GM18858 (cell line): ENCODE measurements around the gene SUPT3H.

Source experiments
- ATAC-seq: cut with Tn5 transposase; IDR thresholded peaks from one replicate; pipeline ENCODE4 v1.9.1; 2021; ENCODE audit not compliant: unreplicated experiment

SUPT3H gene

GRCh38 chr6:45260696-45261095, 117.0 kb downstream of the SUPT3H start:
- no peak for ATAC-seq

GRCh38 chr6:45256697-45257695, 120.7 kb downstream of the SUPT3H start:
- no peak for ATAC-seq

DNA sequence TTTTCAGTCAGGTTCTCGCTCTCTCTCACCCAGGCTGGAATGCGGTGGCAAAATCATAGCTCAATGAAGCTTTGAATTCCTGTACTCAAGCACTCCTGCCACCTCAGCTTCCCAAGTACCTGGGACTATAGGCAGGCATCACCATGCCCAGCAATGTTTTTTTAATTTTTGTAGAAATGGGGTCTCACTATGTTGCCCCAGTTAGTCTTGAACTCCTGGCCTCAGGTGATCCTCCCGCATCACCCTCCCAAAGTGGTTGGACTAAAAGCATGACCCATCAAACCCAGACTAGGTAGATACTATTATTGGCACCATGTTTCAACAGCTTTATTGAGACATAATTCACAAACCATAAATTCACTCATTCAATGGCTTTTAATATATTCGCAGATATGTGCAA, 122.3 kb downstream of the SUPT3H start:
- no peak for ATAC-seq

GRCh38 chr6:45254253-45254652, 123.5 kb downstream of the SUPT3H start:
- no peak for ATAC-seq

DNA sequence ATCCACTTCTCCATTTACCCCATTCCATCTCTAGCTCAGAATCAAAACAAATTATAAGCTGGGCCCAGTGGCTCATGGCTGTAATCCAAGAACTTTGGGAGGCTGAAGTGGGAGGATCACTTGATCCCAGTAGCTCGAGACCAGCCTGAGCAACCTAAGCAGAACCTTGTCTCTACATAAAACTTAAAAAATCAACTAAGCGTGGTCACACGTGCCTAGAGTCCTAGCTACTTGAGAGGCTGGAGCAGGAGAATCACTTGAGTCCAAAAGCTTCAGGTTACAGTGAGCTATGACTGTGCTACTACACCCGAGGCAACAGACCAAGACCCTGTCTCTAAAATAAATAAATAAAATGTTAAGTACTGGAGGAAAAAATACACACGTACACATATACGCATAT, 124.3 kb downstream of the SUPT3H start:
- no peak for ATAC-seq

DNA sequence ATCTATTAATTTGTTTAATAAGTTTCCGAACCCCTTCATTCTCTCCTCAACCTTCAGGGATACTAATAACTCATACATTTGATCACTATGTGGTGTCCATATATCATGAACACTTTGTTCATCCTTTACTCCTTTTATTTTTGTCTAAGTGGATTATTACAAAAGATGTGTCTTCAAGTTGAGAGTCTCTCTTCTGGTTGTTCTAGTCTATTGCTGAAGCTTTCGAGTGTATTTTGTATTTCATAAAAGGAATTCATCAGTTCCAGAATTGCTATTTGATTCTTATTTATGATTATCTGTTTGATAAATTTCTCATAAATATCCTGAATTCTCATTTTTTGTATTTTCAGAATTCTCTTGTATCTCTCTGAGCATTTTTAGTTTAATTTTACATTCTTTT, 146.1 kb downstream of the SUPT3H start:
- ATAC-seq = no peak

DNA sequence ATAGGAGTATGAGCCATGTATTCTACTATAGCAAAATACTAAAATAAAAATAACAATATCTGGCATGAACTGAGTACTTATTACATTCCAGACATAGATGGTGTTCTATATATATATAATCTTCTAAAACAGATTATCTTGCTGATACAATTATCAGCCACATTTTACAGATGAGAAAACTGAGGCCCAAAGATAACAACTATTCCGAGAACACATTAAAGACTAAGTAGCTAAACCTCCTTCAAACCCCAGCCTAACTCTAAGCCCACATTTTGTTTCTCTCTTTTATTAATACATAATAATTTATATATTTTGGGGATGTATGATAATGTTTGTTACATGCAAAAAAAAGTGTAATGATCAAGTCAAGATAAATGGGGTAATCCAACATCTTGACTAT, 148.3 kb downstream of the SUPT3H start:
- no peak for ATAC-seq

- no peak for ATAC-seq
Observed at GRCh38 chr6:45226081-45226480, 151.7 kb downstream of the SUPT3H start.

DNA sequence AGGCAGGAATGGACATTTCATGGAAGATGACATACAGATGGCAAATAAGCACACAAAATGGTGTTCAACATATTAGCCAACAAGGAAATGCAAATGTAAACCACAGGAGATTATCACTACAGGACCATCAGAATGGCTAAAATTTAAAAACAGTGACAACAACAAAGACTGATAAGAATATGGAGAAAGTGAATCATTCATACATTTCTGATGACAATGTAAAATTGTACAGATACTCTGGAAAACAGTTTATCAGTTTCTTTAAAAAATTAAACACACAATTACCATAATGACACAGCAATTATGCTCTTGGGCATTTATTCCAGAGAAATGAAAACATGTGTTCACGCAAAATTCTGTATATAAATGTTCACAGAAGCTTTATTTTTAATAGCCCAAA, 155.4 kb downstream of the SUPT3H start:
- ATAC-seq = no peak

DNA sequence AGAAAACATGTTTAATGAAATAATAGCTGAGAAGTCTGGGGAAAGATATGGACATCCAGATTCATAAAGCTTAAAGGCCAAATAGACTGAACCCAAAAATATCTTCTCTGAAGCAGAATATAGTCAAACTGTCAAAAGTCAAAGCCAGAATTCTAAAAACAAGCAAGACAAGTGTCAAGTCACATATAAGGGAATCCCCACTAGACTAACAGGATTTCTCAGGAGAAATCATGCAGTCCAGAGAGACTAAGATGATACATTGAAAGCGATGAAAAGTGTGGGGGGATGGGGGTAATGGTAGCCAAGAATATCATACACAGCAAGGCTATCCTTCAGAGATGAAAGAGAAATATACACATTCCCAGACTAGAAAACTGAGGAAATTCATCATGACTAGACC, 162.0 kb downstream of the SUPT3H start:
- no peak for ATAC-seq

DNA sequence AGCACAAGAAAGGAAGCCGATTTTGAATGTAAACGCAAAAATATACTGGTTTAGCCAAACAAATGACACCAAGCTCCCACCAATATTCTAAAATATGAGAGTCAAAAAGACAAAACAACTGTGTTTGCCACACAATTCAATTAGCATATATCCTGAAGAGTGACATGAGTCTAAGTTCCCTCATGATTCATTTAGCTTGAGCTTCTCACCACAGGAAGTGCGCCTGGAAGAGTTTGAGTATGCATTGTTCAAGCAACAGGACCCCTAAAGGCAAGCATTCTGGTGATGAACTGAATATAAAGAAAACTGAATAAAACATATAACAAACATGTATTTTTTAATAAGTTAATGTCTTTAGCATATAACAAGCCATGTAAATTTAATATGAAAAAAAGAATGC, 164.8 kb downstream of the SUPT3H start:
- no peak for ATAC-seq

DNA sequence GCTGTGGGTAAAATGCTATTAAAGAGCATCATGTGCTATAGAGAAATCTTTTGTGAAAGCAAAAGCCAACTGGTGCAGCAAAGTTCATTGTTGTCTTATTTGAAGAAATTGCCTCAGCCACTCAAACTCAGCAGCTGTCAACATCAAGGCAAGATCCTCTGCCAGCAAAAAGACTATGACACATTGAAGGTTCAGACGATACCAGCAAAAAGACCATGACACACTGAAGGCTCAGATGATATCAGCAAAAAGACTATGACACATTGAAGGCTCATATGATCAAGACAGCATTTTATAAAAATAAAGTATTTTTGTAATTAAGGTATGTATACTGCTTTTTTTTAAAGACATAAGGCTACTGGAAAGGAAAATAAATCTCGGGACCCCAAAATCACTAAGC, 168.0 kb downstream of the SUPT3H start:
- no peak for ATAC-seq

- no peak for ATAC-seq
Observed at GRCh38 chr6:45206793-45207492, 170.8 kb downstream of the SUPT3H start.

GRCh38 chr6:45201484-45201883, 176.2 kb downstream of the SUPT3H start:
- no peak for ATAC-seq

DNA sequence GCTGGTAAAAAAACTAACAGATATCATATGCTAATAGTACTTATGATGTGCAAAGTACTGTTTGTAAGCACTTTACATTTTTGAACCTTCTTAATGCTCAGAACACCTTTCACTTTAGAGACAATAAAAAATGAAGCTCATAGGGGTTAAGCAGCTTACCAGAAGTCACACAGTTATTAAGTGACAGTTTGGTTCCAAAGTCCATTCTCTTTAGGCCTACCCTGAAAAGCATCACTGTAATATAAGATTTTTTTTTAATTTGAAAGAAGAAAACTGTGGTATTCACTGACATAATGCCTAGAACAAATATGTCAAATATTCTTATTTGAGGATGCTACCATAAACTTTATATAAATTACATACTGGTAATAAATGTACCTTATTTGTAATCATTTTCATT, 177.2 kb downstream of the SUPT3H start:
- no peak for ATAC-seq

DNA sequence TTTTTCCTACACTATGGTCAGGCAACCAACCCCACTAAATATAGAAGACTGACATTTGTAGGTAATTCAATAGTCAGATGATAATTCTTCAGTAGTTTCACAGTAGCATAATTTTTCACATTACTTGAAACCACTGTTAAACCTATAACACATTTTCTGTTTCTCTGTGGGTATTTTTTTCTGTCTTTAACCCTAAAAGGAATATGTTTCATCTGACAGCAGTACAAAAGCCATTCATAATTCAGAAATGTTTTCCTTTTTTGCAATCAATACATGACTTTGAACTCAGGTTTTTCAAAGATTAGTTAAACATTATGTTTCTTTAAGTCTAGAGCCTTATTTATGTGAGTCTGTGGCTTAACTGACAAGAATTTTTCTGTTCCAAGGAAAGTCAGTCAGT, 178.2 kb downstream of the SUPT3H start:
- no peak for ATAC-seq

GRCh38 chr6:45196121-45196520, 181.6 kb downstream of the SUPT3H start:
- ATAC-seq = no peak

GRCh38 chr6:45195137-45195536, 182.6 kb downstream of the SUPT3H start:
- no peak for ATAC-seq

GRCh38 chr6:45192556-45192955, 185.2 kb downstream of the SUPT3H start:
- no peak for ATAC-seq

DNA sequence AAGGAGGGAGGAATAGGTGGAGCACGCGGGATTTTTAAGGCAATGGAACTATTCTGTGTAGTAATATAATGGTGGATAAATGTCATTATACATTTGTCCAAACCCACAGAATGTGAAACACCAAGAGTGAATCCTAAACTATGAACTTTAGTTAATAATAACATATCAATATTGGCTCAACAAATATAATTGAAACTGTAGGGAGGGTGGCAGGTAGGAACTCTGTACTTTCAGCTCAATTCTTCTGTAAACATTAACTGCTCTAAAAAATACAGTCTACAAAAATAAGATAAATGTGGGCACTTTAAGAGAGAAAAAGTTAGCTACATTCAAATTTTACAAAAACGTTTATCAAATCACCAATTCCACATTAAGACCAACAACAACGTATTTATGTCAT, 186.3 kb downstream of the SUPT3H start:
- no peak for ATAC-seq

DNA sequence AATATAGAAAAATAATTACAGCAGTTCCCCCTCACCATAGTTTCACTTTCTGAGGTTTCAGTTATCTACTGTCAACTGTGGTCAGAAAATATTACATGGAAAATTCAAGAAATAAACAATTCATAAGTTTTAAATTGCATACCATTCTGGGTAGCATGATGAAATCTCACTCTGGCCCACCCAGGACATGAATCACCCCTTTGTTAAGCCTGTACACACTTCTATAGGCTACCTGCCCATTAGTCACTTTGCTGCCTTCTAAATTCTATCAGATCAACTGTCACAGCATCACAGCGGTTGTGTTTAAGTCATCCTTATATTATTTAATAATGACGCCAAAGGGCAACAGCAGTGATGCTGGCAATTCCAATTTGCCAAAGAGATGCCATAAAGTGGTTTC, 189.9 kb downstream of the SUPT3H start:
- ATAC-seq = no peak
